Measurements from ENCODE around the gene SLCO3A1.

SLCO3A1 gene

GRCh38 chr15:92149465-92149864 is 296.0 kb downstream of the SLCO3A1 start (continued):
- no peak for TF ChIP-seq SP7 (tag by site-specific recombination; IDR thresholded peaks at IDR 0.05)
- TF ChIP-seq ZNF335 (tag by site-specific recombination; conservative IDR thresholded peaks at IDR 0.05) = no peak
- no peak for TF ChIP-seq ZNF530 (tag by site-specific recombination; IDR thresholded peaks at IDR 0.05; ENCODE audit: low read depth)
- TF ChIP-seq ZNF707 (tag by site-specific recombination; IDR thresholded peaks at IDR 0.05) = no peak
- TF ChIP-seq, protein P1, sequence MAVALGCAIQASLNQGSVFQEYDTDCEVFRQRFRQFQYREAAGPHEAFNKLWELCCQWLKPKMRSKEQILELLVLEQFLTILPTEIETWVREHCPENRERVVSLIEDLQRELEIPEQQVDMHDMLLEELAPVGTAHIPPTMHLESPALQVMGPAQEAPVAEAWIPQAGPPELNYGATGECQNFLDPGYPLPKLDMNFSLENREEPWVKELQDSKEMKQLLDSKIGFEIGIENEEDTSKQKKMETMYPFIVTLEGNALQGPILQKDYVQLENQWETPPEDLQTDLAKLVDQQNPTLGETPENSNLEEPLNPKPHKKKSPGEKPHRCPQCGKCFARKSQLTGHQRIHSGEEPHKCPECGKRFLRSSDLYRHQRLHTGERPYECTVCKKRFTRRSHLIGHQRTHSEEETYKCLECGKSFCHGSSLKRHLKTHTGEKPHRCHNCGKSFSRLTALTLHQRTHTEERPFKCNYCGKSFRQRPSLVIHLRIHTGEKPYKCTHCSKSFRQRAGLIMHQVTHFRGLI (tag by site-specific recombination; IDR thresholded peaks at IDR 0.05) = no peak

GRCh38 chr15:92151168-92151567 is 297.7 kb downstream of the SLCO3A1 start:
- TF ChIP-seq ZNF48 (tag by site-specific recombination; IDR thresholded peaks at IDR 0.05) (no peak), ZNF777 (tag by site-specific recombination; IDR thresholded peaks at IDR 0.05; ENCODE audit: borderline replicate concordance) (no peak), ZNF19 (tag by site-specific recombination; IDR thresholded peaks at IDR 0.05; ENCODE audit: low read depth) (no peak), EGR2 (tag by site-specific recombination; IDR thresholded peaks at IDR 0.05; ENCODE audit: low read depth) (no peak), ZNF138 (tag by site-specific recombination; IDR thresholded peaks at IDR 0.05; ENCODE audit: borderline replicate concordance) (no peak), ZBTB8A (tag by site-specific recombination; IDR thresholded peaks at IDR 0.05) (no peak), ZFP69B (tag by site-specific recombination; IDR thresholded peaks at IDR 0.05) (no peak), ZNF580 (tag by site-specific recombination; IDR thresholded peaks at IDR 0.05) (no peak), WT1 (tag by site-specific recombination; IDR thresholded peaks at IDR 0.05) (no peak), ZFP3 (tag by site-specific recombination; IDR thresholded peaks at IDR 0.05; ENCODE audit: low read depth) (no peak), ZNF416 (tag by site-specific recombination; IDR thresholded peaks at IDR 0.05) (no peak), ZNF558 (tag by site-specific recombination; IDR thresholded peaks at IDR 0.05) (no peak), ZNF366 (tag by site-specific recombination; conservative IDR thresholded peaks at IDR 0.05) (no peak), ZNF837 (tag by site-specific recombination; IDR thresholded peaks at IDR 0.05) (no peak), KLF7 (tag by site-specific recombination; IDR thresholded peaks at IDR 0.05; ENCODE audit: borderline replicate concordance) (no peak), ZNF404 (tag by site-specific recombination; IDR thresholded peaks at IDR 0.05) (no peak), ZNF362 (tag by site-specific recombination; IDR thresholded peaks at IDR 0.05) (no peak), ZEB2 (tag by site-specific recombination; IDR thresholded peaks at IDR 0.05) (no peak), MEIS1 (CRISPR knock-in tag; IDR thresholded peaks at IDR 0.05; ENCODE audit: borderline replicate concordance) (no peak)
- TF ChIP-seq, protein P2, sequence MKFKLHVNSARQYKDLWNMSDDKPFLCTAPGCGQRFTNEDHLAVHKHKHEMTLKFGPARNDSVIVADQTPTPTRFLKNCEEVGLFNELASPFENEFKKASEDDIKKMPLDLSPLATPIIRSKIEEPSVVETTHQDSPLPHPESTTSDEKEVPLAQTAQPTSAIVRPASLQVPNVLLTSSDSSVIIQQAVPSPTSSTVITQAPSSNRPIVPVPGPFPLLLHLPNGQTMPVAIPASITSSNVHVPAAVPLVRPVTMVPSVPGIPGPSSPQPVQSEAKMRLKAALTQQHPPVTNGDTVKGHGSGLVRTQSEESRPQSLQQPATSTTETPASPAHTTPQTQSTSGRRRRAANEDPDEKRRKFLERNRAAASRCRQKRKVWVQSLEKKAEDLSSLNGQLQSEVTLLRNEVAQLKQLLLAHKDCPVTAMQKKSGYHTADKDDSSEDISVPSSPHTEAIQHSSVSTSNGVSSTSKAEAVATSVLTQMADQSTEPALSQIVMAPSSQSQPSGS (tag by site-specific recombination; IDR thresholded peaks at IDR 0.05; ENCODE audit: low read depth) = no peak
- Histone ChIP-seq H3K27ac (ENCODE audit: extremely low read depth, low read depth, low read length) (peak overlapping the region; percentile 29; the same call in 1 of the 2 replicates), H3K4me3 (ENCODE audit: low read depth, low read length) (no peak overlapping the region), H3K4me1 (ENCODE audit: control insufficient read depth, insufficient read depth, low read length) (peaks cover 19% of the 10 kb centered on the region), H3K9me3 (ENCODE audit: control insufficient read depth, insufficient read depth, low read depth, low read length) (no peaks in the 10 kb centered on the region), H3K36me3 (ENCODE audit: control insufficient read depth in 2 of 2, insufficient read depth in 1 of 2, low read length in 2 of 2) (no peaks in the 10 kb centered on the region)
- ChIA-PET POLR2A (interaction anchor here (0.7 kb wide), 1 partner anchor 63 kb away, joined by 3 read pairs; no protein-coding TSS in a partner anchor), CTCF (no interaction called here)
